GM19351 (cell line): ENCODE results near the gene TPRX1.
"Not testable (repeated sequence)": the region's sequence is repeated elsewhere in the genome, so short reads cannot be mapped to it uniquely, and the experiment has no call there.

Experiments
- ATAC-seq: cut with Tn5 transposase; IDR thresholded peaks from one replicate; pipeline ENCODE4 v1.9.1; 2021; ENCODE audit warnings: mild to moderate bottlenecking, moderate library complexity; ENCODE audit not compliant: unreplicated experiment

The TPRX1 gene

DNA sequence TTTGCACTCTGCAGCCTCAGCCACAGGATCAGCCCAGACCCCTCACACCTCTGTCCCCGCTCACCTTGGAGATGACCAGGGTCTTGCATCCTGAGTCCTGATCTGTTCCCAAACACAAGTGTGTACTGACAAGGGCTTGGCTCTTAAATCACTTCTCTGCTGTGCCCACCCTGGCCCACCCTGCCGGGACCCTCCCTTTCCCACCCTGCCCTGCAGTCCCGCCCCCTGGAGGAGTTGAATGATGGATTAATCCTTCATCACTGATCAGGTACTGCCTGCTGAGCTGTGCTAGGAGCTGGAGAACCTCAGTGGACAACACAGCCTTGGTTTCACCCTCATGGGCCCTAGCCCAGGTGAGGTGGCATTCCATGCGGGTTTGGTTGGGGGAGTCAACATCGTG, at the start of gene TPRX1:
TSS of gene TPRX1 (minus strand) at position 101 of the 400 bp plus-strand sequence. CDS start at position 89, 12 bp downstream.
- not testable (repeated sequence) for ATAC-seq

DNA sequence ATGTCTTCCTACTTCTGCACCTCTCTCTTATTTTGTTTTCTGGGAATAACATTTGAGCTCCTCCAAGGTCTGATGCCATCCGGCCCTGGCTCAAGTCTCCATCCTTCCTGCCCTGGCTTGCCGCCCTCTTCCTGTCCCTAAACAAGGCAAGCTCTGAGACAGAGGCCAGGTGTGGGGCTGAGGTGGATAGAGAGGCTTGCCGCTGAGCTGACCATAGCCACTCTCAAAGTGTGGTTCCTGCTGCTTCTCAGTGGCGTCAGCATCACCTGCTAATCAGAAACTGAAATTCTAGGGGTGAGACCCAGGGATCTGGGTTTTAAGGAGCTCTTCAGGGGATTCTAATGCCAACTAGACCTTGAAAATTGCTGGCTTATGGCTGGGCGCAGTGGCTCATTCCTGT, 48.7 kb upstream of the TPRX1 start:
- ATAC-seq: no peak

DNA sequence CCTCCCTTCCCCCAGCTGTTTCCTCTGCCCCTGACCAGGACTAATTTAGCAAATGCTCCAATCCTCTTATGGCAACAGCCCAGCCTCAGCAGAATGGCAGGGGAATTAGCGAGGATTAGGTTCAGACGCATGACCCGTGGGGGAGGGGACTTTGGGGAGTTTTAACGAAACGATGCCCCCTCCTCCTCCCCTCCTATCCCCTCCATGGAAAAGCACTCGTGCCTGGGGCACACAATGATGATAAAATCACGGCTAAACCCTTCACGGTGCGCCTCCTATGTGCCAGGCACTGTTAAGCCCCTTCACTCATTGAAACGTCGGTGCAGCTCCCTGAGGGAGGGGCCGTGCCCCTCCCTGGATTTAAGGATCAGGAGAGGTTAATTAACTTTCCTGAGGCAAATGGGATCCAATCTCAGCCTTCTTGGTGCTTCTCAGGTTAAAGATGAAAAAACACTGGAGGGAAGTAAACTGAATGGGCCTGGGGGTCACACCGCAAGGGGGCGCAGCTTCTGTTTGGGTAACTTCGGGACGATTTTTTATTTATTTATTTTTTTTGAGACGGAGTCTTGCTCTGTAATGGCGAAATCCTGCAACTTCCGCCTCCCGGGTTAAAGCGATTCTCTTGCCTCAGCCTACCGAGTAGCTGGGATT, 44.6 kb upstream of the TPRX1 start:
- no peak for ATAC-seq

GRCh38 chr19:47848425-47848822, 44.1 kb upstream of the TPRX1 start:
- no peak for ATAC-seq

GRCh38 chr19:47842941-47843340, 38.6 kb upstream of the TPRX1 start:
- no peak for ATAC-seq

DNA sequence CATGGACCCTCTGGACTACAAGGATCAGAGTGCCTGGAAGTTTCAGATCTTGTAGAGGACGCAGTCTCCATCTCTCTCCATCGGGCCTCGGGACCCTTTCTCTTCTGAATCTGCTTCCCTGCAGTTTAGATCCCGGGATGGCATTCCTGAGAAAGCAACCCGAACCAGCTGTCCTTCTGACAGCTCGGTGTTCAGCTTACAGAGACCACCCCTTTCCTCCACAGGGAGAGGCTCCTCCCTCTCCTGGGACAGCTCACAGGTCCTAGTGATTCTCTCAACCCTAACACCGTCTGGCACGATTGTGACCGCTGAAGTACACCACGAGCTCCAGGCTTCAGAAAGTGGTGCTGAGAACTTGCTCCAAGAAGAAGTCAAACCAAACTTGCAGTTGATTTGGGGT, 35.6 kb upstream of the TPRX1 start:
- no peak for ATAC-seq

- ATAC-seq: no peak
Measured at GRCh38 chr19:47839411-47839810, 35.1 kb upstream of the TPRX1 start.

DNA sequence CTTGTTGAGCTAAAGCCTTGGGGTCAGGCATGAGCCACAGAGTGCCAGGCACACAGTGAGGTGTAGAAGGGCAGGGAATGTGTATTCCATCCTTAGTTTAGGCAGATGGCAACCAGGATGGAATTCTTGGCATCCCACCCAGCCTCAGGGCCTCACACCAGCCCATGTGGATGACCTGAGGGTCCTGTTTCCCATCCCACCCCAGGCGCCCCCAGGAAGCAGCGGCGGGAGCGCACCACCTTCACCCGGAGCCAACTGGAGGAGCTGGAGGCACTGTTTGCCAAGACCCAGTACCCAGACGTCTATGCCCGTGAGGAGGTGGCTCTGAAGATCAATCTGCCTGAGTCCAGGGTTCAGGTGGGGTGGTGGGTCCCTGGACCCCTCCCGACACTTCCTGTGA, 31.7 kb upstream of the TPRX1 start:
- no peak for ATAC-seq

GRCh38 chr19:47832723-47833122, 28.4 kb upstream of the TPRX1 start:
- no peak for ATAC-seq

DNA sequence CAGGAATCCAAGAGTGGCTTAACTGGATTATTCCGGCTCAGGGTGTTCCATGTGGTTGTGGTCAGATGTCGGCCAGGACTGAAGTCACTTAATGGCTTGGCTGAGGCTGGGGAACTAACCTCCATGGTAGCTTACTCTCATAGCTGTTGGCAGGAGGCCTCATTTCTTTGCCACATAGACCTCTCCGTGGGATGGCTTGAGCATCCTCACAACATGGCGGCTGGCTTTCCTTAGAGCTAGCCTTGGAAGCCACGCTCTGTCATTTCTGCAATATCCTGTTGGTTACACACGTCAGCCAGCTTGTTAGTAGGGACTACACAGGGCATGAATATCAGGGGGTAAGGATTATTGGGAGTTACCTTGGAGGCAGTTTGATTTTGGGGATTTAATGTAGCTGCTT, 22.4 kb upstream of the TPRX1 start:
- ATAC-seq: no peak

- ATAC-seq: no peak
Measured at GRCh38 chr19:47824396-47824795, 20.0 kb upstream of the TPRX1 start.

- ATAC-seq: no peak
Measured at GRCh38 chr19:47821460-47822020, 17.2 kb upstream of the TPRX1 start, which contains the start of gene CRX. TSS of gene CRX (plus strand) at chr19:47821937. CDS start at chr19:47834444, 12,507 bp downstream.

GRCh38 chr19:47820410-47820809, 16.1 kb upstream of the TPRX1 start:
- ATAC-seq: no peak

DNA sequence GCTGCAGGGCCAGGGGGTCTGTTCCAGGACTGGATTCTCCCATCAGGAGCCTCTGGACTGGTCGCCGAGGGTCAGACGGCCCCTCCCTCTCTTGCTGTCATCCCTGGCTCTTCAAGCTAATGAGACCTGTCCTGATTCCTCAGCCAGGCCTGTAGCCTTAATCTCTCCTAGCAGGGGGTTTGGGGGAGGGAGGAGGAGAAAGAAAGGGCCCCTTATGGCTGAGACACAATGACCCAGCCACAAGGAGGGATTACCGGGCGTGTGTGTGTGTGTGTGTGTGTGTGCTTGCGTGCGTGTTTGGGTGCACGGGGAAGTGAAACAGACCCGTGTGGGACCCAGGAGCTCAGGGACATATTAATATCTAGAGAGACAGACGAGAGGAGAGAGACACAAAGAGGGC, 15.5 kb upstream of the TPRX1 start:
- no peak for ATAC-seq

DNA sequence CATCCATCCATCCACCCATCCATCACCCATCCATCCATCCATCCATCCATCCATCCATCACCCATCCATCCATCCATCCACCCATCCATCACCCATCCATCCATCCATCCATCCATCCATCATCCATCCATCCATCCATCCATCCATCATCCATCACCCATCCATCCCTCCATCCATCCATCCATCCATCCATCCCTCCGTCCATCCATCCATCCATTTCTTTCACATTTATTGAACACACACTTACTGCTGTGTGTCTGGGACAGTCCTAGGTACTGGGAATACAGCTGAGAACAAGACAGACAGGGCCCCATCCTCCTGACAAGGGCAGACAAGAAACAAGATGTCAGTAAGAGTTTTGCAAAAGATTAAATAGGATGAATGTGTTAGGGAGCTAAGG, 13.9 kb upstream of the TPRX1 start:
- ATAC-seq: not testable (repeated sequence)

DNA sequence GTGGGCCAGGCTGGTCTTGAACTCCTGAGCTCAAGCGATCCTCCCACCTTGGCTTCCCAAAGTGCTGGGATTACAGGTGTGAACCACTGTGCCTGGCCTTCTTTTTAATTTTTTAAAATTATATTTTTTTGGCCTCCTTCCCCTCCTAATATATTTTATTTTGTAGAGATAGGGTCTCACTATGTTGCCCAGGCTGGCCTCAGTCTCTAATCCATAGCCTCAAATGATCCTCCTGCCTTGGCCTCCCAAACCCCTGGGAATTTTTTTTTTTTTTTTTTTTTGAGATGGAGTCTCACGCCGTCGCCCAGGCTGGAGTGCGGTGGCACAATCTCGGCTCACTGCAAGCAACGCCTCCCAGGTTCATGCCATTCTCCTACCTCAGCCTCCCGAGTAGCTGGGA, 11.9 kb upstream of the TPRX1 start:
- not testable (repeated sequence) for ATAC-seq

GRCh38 chr19:47813995-47814328, 9.6 kb upstream of the TPRX1 start:
- ATAC-seq: no peak

DNA sequence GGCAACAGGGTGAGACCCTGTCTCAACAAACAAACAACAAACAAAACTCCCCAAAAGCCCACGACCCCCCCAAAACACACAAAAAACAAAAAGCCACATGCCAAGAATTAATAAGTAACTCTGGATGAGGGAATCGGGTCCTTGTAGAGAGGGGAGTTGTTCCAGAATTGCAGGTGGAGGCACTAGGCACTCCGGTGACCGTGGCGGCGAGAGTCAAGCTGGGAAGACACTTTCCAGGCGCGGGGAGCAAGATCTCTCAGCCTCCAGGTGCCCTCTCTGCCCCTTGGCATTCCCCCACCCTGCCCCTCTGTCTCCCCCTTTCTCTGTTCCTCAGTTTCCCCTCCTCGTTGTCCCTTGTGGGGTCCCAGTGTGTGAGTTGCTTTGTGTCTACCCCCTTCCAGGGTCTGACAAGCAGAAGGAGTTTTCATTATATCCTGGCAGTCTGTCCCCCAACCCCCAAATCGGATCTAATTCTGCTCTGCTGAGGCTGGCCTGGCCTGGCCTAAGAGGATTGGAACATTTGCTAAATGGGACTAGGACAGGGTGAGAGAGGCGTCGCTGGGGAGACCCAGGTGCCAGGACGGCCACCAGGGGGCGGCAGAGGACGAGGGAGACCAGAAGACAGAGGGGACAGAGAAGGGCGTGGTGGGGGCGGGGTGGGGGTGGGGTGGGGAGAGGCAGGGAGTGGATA, 9.1 kb upstream of the TPRX1 start:
- ATAC-seq: no peak

DNA sequence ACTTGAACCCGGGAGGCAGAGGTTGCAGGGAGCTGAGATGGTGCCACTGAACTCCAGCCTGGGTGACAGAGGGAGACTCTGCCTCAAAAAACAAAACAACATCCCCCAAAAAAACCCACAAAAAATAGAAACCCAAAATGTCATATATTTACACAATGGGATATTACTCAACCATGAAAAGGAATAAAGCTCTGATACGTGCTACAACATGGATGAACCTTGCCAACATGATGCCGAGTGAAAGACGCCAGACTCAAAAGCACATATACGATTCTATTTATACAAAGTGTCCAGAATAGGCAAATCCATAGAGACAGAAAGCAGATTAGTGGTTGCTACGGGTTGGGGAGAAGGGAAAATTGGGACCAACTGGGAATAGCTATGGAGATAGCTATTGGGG, 2.1 kb upstream of the TPRX1 start:
- ATAC-seq: no peak

DNA sequence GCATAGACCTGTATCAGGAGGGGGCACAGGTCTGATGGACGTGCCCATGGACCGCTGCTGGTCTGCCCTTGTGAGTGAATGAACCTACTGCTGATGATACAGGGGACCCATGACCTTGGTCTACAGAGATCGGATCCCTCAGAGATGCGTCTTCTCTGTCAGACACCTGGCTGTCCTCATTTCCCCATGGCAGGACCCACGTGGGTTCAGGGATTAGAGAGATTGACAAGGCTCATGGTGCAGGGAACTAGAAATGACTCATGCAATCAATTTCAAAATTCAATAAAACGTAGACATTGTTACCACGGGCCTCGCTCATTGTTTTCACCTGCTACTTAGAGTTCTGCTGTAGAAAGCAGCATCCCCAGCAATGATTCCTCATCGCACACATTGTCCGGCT, 962 bp upstream of the TPRX1 start:
- no peak for ATAC-seq

DNA sequence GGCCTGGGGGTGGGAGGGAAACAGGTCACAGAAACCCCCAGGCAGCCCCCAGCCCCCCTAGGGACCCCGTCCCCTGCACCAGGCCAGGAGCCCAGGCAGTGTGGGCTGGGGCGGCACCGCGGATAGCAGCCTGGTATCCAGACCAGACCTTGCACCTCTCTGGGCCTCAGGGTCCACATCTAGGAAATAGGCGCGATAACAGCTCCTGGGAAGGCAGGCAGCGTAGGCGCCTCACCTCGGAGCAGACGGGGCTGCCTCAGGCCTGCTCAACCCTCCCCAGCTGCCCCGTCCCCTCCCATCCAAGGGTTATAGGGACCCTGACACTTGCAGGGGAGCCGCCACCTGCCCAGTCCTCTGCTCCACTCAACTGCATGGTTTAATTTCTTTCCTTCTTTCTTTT, 680 bp downstream of the TPRX1 start:
- not testable (repeated sequence) for ATAC-seq

GRCh38 chr19:47803148-47803547, 1.2 kb downstream of the TPRX1 start:
- not testable (repeated sequence) for ATAC-seq
